ENCODE data around the gene SPTAN1.

The SPTAN1 gene

DNA sequence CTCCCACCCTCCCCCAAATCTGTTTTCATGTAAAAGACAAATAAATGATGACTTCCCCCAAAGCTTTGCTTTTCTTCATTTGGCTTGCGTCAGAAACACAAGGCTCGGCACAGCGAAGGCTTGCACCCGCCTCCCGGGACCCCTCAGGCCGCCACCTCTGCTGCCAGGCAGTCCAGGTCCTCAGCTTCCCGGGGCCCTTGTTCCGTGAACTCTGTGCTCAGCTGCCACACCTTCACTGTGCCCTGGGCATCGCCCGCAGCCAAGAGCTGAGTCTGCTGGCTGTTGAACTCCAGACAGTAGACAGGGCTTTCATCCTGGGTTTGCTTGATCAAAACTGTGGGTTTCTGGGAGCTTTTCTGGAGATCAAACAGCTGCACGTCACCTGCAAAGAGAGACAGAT, 81.2 kb downstream of the SPTAN1 start:
- no peak overlapping the region for H3K4me3 ChIP-seq (ENCODE audit: low read depth, low read length)
- TF ChIP-seq, protein P1, sequence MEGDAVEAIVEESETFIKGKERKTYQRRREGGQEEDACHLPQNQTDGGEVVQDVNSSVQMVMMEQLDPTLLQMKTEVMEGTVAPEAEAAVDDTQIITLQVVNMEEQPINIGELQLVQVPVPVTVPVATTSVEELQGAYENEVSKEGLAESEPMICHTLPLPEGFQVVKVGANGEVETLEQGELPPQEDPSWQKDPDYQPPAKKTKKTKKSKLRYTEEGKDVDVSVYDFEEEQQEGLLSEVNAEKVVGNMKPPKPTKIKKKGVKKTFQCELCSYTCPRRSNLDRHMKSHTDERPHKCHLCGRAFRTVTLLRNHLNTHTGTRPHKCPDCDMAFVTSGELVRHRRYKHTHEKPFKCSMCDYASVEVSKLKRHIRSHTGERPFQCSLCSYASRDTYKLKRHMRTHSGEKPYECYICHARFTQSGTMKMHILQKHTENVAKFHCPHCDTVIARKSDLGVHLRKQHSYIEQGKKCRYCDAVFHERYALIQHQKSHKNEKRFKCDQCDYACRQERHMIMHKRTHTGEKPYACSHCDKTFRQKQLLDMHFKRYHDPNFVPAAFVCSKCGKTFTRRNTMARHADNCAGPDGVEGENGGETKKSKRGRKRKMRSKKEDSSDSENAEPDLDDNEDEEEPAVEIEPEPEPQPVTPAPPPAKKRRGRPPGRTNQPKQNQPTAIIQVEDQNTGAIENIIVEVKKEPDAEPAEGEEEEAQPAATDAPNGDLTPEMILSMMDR (IDR thresholded peaks at IDR 0.05; ENCODE audit: low read depth, low read length, missing control alignments), result no peak
- in situ Hi-C loops (cut with HindIII; ENCODE audit: low sequenced_read_pairs), result no loop called here
- DNase-seq (ENCODE audit: low read depth), result no peak

DNA sequence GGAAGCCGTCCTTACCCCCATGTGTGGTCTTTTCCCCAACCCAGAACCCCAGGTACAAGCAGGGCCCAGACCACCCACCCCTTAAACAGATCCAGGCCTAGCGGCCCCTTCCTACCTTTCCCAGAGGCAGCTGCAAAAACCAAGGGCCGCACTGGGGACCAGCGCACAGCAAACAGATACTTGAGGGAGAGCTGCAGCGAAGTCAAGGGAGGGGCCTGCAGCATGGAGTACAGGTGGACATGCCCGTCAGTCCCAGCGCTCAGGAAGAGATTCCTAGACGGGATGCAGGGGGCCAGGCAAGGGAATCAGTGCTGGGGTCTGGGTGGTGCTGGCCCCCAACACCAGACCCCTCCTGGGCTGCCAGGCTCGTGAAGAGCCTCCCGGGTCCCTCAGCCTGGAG, 81.7 kb downstream of the SPTAN1 start:
- no peak overlapping the region for H3K4me3 ChIP-seq (ENCODE audit: low read depth, low read length)
- no peak for DNase-seq (ENCODE audit: low read depth)
- in situ Hi-C loops (cut with HindIII; ENCODE audit: low sequenced_read_pairs), result no loop called here
- TF ChIP-seq, protein P1 (IDR thresholded peaks at IDR 0.05; ENCODE audit: low read depth, low read length, missing control alignments), result no peak

DNA sequence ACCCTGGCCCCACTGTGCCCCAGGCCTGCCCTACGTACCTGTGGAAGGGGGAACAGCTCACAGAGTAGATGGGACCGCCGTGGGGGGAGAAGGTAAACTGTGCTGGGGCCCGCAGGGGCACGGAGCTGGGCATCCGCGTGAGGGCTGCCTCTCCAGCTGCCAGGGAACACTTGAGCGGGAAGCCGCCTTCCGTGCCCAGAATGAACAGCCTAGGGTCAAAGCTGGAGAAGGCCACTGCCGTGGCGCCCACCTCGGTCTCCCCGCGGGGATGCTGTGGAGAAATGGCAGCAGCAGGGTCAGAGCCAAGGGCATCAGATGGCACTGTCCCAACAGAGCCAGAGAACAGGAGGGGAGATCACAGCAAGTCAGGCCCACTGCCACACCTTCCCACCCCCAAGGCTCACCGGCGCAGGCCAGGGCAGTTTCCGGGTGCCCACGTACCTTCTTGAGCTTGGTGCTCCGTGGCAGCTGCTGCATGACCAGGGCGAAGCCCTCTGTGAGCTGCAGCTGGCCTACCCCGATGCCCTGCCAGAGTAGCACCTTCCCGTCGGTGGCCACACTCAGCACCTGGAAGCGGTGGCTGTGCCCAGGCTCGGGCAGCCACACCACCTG, 82.4 kb downstream of the SPTAN1 start:
- no peak for DNase-seq (ENCODE audit: low read depth)
- no peak overlapping the region for H3K4me3 ChIP-seq (ENCODE audit: low read depth, low read length)
- in situ Hi-C loops (cut with HindIII; ENCODE audit: low sequenced_read_pairs), result no loop called here
- TF ChIP-seq, protein P1 (IDR thresholded peaks at IDR 0.05; ENCODE audit: low read depth, low read length, missing control alignments), result no peak

DNA sequence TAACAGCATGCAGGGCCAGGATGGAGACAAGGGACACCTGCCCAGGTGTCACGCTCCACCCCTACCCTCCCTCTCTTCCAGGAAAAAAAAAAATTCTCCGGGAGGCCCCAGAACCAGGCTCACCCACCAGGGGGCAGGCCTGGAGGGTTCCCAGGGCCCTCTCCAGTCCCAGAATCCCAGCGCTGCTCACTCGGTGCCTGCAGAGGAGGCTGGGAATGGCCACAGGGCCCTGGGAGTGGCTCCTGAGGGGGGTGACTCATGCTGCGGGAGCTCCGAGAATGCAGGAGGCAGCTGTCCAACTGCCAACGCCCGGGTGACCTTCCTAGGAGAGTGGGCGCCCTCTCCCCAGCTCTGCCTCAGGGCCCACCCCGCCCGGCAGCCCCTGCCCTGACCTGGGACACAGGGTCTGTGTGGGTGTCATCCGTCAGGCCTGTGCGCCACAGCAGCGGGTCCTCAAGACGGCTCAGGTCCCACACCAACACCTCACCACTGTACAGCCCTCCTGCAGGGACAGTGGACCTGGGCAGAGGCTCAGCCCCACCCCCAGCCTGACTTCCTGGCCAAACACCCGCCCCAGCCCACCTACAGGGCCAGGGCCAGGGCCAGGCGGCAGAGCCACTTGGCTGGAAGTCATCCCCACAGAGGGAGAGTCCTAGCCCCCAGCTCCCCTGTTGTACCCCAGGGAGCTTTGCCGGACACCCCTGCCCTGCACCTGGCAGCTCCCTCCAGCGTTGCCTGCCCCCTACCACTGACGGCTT, 83.1 kb downstream of the SPTAN1 start:
- DNase-seq (ENCODE audit: low read depth), result peak; percentile 89
- TF ChIP-seq, protein P1 (IDR thresholded peaks at IDR 0.05; ENCODE audit: low read depth, low read length, missing control alignments), result peak; percentile 82
- H3K4me3 ChIP-seq (ENCODE audit: low read depth, low read length), result no peak overlapping the region
- in situ Hi-C loops (cut with HindIII; ENCODE audit: low sequenced_read_pairs), result no loop called here

DNA sequence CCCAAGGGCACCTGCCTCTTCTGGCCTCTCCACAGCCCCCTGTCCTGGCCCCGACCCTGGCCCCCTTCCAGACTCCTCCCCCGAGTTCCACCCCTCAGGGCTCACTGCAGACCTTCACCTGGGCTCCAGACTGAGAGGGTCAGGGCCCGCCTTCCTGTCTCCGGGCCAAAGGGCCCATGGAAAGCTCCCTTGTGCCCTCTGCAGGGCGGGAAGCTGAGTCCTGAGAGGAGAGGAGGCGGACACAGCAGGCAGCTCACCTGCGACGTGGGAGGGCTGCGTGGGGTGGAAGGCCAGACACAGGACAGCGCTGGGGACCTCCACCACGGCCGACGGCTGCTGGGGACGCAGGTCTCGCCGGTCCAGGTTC, 83.6 kb downstream of the SPTAN1 start:
- TF ChIP-seq, protein P1 (IDR thresholded peaks at IDR 0.05; ENCODE audit: low read depth, low read length, missing control alignments), result peak; percentile 30
- in situ Hi-C loops (cut with HindIII; ENCODE audit: low sequenced_read_pairs), result no loop called here

DNA sequence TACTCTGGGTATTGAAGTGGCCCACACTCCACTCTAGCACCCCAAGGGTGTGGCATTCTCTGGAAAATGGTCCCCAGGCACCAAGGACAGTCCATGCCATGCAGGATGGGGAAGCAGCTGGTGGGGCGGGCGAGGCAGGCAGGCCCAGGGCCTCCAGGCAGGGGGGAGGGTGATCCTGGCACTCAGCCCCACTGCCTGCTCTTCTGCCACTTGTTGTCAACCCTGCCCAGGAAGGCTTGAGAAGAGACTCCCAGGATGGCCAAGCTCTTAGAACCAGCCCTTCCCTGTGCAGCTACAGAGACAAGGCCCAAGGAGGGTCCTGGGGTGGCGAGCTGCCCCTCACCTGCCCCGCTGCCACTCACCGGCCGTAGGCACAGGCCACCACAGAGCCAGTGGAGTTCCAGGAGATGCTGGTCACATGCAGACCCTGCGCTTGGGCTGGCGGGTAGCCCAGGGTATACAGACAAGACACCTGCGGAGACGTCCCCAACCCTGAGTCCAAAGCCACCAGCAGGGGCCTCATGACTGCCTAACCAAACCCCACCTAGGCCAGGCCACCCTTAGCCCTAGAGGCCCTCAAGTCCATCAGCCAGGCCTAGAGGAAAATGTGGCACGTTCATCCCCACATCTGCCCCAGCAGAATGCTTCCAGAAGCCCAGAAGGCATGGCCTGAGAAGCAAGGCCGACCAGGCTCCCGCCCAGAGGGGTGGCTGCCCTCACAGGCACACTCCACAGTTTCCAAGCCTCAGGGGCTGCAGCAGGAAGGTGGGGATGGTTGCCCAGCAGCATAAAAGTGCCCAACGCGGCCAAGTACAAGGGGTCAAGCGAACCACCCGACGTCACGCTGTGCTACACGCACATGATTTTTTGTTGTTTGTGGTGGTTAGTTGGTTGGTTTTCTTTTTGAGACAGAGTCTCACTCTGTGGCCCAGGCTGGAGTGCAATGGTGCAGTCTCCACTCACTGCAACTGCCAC, 84.5 kb downstream of the SPTAN1 start:
- in situ Hi-C loops (cut with HindIII; ENCODE audit: low sequenced_read_pairs), result no loop called here
- TF ChIP-seq, protein P1 (IDR thresholded peaks at IDR 0.05; ENCODE audit: low read depth, low read length, missing control alignments), result no peak
- H3K4me3 ChIP-seq (ENCODE audit: low read depth, low read length), result no peak overlapping the region
- no peak for DNase-seq (ENCODE audit: low read depth)

More for the DNA sequence above, 83.6 kb downstream of the SPTAN1 start:
- DNase-seq (ENCODE audit: low read depth), result no peak
- H3K4me3 ChIP-seq (ENCODE audit: low read depth, low read length), result no peak overlapping the region
